C4-2B (cell line): ENCODE results near the gene BAIAP2L2.

ENCODE experiments used
- CTCF ChIP-seq: fragments of 450-650 bp; conservative IDR thresholded peaks from 2 replicates; pipeline ENCODE4 v1.5.1; 2017; ENCODE audit warnings: mild to moderate bottlenecking
- ZFX ChIP-seq: fragments of 450-650 bp; IDR thresholded peaks from 2 replicates; pipeline ENCODE4 v1.6.1; 2017

GRCh38 chr22:38139901-38140300 lies 29.4 kb upstream of the BAIAP2L2 start:
- TF ChIP-seq CTCF (no peak), ZFX (no peak)
